H1 (cell line): ENCODE results near the gene ME3.

Experiments
- EP300 ChIP-seq, 2 experiments: IDR thresholded peaks; 1 replicate in 1 of 2; 2 replicates in 1 of 2; pipeline ENCODE4 v1.6.1; 2011 to 2012; ENCODE audit warnings: low read depth in 2 of 2, low read length in 2 of 2, mild to moderate bottlenecking in 2 of 2, borderline replicate concordance in 1 of 2, inconsistent platforms in 1 of 2, moderate library complexity in 1 of 2
- EZH2 ChIP-seq: fragments of 200-600 bp; sonication (generic); IDR thresholded peaks from 2 replicates; pipeline ENCODE4 v1.7.1; 2012; ENCODE audit warnings: low read depth, mild to moderate bottlenecking, moderate library complexity, low read length, inconsistent platforms; ENCODE audit not compliant: severe bottlenecking
- NRF1 ChIP-seq: IDR thresholded peaks from 2 replicates; pipeline ENCODE4 v1.6.1; 2011; ENCODE audit warnings: mild to moderate bottlenecking, low read depth, low read length, improper control_type of control experiment
- POLR2A ChIP-seq, 2 experiments: IDR thresholded peaks; 1 replicate in 1 of 2; 2 replicates in 1 of 2; pipeline ENCODE4 v1.6.1; 2011; ENCODE audit warnings: low read depth in 2 of 2, low read length in 2 of 2, mild to moderate bottlenecking in 2 of 2; ENCODE audit errors: control extremely low read depth in 1 of 2
- POLR2AphosphoS5 ChIP-seq: IDR thresholded peaks from 2 replicates; pipeline ENCODE4 v1.6.1; 2011; ENCODE audit warnings: low read depth, low read length
- SRF ChIP-seq: IDR thresholded peaks from 2 replicates; pipeline ENCODE4 v1.6.1; 2011; ENCODE audit warnings: mild to moderate bottlenecking, low read depth, low read length, moderate library complexity
- TF ChIP-seq, protein P1 (sequence below), 3 experiments: IDR thresholded peaks; 1 replicate in 2 of 3; 2 replicates in 1 of 3; pipeline versions ENCODE4 v1.5.1 to v1.6.1; 2011; ENCODE audit warnings: low read length in 3 of 3, mild to moderate bottlenecking in 3 of 3, inconsistent platforms in 2 of 3, low read depth in 1 of 3, moderate library complexity in 1 of 3; ENCODE audit not compliant: insufficient read depth in 1 of 3; ENCODE audit errors: control extremely low read depth in 1 of 3

DNA sequence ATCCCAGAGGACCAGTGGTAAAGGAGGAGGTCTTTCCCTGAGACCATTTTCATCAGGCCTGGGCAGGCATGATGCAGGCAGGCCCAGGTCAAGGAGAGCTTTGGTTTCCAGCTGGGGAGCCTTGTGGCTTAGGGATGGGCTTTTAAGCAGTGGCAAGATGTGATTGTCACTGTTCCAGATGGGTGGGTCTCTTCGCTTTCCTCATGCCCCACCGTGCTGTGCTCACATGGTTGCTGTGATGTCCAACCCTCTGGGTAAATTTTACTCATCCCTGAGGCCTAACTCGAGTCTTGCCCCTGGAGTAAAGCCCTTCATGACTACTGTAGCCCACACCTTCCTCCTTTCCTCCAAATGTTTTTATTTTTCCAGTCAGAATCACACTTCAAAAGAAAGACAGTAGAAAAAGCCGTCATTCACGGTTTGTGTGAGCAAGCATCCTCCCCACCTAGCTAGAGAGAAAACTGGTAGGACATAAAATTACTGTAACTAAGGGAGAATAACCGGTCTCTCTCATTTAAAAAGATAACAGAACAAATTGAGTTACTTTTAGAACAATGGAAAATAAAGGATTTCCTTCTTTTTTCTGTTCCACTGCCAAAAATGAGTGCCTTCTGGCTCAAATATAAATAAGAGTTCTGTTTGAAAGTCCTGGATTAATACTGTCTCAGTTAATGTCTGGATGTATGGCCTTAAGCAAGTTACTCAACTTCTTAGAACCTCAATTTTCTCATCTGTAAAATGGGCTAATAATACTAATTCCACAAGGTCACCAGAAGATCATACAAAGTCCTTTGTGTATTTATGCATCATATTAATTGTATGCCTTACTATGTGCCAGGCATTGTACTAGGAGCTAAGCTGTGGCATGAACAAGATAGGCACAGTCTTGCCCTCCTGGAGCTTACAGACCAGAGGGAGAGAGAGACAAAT lies 84.9 kb downstream of the ME3 start:
- TF ChIP-seq NRF1 (no peak), EP300 (IDR thresholded peaks at IDR 0.05; ENCODE audit: borderline replicate concordance in 1 of 2, low read depth in 2 of 2, low read length in 2 of 2) (no peak), SRF (no peak), POLR2AphosphoS5 (no peak), POLR2A (IDR thresholded peaks at IDR 0.05; ENCODE audit: control extremely low read depth in 1 of 2, low read depth in 2 of 2, low read length in 2 of 2) (no peak), EZH2 (no peak)
- TF ChIP-seq, protein P1, sequence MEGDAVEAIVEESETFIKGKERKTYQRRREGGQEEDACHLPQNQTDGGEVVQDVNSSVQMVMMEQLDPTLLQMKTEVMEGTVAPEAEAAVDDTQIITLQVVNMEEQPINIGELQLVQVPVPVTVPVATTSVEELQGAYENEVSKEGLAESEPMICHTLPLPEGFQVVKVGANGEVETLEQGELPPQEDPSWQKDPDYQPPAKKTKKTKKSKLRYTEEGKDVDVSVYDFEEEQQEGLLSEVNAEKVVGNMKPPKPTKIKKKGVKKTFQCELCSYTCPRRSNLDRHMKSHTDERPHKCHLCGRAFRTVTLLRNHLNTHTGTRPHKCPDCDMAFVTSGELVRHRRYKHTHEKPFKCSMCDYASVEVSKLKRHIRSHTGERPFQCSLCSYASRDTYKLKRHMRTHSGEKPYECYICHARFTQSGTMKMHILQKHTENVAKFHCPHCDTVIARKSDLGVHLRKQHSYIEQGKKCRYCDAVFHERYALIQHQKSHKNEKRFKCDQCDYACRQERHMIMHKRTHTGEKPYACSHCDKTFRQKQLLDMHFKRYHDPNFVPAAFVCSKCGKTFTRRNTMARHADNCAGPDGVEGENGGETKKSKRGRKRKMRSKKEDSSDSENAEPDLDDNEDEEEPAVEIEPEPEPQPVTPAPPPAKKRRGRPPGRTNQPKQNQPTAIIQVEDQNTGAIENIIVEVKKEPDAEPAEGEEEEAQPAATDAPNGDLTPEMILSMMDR (IDR thresholded peaks at IDR 0.05; ENCODE audit: control extremely low read depth in 1 of 3, insufficient read depth in 1 of 3, low read depth in 1 of 3, low read length in 3 of 3), result no peak
